Kidney epithelial cell (primary cell): Measurements from ENCODE around the gene HIGD1B. TPM values are rescaled to one million over a fixed set of nuclear protein-coding genes. Genes with fewer than 3 reads are reported as not detected.

Experiments
- DNase-seq: peaks from one replicate; pipeline ENCODE4 v3.0.0-alpha.2; 2010; ENCODE audit warnings: low read depth
- H3K27me3 ChIP-seq: 2 replicates; pipeline ENCODE4 v1.6.0; 2011; ENCODE audit warnings: low read length; ENCODE audit not compliant: control insufficient read depth, insufficient read depth
- H3K36me3 ChIP-seq: 2 replicates; pipeline ENCODE4 v1.5.1; 2011; ENCODE audit warnings: low read length; ENCODE audit not compliant: control insufficient read depth, insufficient read depth
- H3K4me3 ChIP-seq: 2 replicates; pipeline ENCODE4 v1.5.1; 2011; ENCODE audit warnings: low read depth, mild to moderate bottlenecking, control low read depth, low read length
- total RNA-seq: library from RNA; depleted of rRNA; stranded (reverse); fragments of >200 nt; gene quantifications from 2 replicates; pipeline ENCODE4 v1.2.3, GENCODE V29; 2015
- TF ChIP-seq, protein P1 (sequence below): IDR thresholded peaks from 2 replicates; pipeline ENCODE4 v1.5.1; 2011; ENCODE audit warnings: mild to moderate bottlenecking, moderate library complexity, low read length, control low read depth, inconsistent platforms; ENCODE audit not compliant: insufficient read depth, poor library complexity, severe bottlenecking

The HIGD1B gene
- total RNA-seq, 1 donor from 2014 or later, result not detected

DNA sequence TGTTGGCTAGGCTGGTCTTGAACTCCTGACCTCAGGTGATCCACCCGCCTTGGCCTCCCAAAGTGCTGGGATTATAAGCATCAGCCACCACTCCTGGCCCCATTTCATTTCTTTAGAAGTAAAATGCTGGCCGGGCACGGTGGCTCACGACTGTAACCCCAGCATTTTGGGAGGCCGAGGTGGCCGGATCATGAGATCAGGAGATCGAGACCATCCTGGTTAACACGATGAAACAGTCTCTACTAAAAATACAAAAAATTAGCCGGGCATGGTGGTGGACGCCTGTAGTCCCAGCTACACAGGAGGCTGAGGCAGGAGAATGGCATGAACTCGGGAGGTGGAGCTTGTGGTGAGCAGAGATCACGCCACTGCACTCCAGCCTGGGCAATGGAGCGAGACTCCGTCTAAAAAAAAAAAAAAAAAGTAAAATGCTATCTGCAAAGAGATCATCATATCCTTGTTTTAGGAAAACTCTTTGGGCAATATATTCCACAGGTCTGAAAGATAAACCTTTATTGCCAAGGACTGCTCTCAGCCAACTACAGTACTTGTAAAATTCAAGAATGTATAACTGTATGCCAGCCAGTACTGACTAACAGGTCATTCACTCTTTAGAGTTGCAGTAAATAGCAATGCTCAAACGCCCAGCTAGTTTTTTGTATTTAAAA lies 21.4 kb upstream of the HIGD1B start:
- Histone ChIP-seq H3K27me3 (no peaks in the 10 kb centered on the region), H3K36me3 (no peaks in the 10 kb centered on the region), H3K4me3 (no peak overlapping the region)
- no peak for DNase-seq
- TF ChIP-seq, protein P1, sequence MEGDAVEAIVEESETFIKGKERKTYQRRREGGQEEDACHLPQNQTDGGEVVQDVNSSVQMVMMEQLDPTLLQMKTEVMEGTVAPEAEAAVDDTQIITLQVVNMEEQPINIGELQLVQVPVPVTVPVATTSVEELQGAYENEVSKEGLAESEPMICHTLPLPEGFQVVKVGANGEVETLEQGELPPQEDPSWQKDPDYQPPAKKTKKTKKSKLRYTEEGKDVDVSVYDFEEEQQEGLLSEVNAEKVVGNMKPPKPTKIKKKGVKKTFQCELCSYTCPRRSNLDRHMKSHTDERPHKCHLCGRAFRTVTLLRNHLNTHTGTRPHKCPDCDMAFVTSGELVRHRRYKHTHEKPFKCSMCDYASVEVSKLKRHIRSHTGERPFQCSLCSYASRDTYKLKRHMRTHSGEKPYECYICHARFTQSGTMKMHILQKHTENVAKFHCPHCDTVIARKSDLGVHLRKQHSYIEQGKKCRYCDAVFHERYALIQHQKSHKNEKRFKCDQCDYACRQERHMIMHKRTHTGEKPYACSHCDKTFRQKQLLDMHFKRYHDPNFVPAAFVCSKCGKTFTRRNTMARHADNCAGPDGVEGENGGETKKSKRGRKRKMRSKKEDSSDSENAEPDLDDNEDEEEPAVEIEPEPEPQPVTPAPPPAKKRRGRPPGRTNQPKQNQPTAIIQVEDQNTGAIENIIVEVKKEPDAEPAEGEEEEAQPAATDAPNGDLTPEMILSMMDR, result no peak

DNA sequence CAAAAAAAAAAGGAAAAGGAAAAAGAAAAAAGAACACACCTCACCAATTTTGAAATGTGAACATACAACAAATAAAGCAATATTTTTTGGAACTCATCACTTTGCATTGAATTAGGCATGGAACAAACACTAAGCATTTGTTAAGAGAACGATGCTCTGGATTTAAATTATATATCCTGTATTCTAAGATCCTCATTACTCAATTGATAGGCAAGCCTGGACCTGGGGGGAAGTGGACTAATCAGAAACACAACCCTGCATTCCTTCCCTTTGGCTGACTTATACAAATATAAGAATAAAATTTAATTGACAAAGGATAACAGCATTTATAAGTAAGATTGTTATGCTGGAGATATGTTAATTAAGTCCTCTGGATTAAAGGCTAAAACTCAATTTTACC lies 19.8 kb upstream of the HIGD1B start:
- no peaks in the 10 kb centered on the region for H3K27me3 ChIP-seq
- no peaks in the 10 kb centered on the region for H3K36me3 ChIP-seq
- H3K4me3 ChIP-seq, result peak overlapping the region; percentile 63
- TF ChIP-seq, protein P1, result no peak
- DNase-seq, result no peak

DNA sequence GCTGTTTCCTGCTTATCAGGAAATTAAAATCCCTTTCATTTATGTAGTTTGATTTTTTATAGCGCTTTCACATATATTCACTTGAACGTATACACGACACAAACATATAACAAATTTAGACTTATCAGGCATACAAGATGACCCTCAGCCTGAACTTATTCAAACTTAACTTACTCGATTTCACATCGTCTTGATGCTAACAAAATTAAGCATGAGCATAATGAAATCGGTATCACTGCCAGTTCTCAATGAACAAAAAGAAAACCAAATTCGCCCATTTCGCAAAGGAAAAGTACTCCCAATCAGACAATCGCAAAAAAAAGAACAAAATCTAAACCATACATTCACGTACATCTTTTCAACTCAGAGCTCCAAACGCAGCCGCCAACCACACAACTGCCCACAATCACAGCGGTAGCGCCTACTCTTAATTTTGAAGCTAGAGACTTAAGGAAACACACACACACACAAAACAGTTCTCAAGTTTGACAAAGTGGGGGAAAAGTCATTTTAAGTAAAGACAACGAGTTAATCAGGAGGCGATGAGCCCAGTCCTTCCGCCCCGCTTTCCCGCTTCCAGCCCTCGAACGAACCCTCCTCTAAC lies 18.7 kb upstream of the HIGD1B start:
- TF ChIP-seq, protein P1, result no peak
- no peaks in the 10 kb centered on the region for H3K36me3 ChIP-seq
- peak overlapping the region; percentile 63 for H3K4me3 ChIP-seq
- DNase-seq, result no peak
- no peaks in the 10 kb centered on the region for H3K27me3 ChIP-seq

DNA sequence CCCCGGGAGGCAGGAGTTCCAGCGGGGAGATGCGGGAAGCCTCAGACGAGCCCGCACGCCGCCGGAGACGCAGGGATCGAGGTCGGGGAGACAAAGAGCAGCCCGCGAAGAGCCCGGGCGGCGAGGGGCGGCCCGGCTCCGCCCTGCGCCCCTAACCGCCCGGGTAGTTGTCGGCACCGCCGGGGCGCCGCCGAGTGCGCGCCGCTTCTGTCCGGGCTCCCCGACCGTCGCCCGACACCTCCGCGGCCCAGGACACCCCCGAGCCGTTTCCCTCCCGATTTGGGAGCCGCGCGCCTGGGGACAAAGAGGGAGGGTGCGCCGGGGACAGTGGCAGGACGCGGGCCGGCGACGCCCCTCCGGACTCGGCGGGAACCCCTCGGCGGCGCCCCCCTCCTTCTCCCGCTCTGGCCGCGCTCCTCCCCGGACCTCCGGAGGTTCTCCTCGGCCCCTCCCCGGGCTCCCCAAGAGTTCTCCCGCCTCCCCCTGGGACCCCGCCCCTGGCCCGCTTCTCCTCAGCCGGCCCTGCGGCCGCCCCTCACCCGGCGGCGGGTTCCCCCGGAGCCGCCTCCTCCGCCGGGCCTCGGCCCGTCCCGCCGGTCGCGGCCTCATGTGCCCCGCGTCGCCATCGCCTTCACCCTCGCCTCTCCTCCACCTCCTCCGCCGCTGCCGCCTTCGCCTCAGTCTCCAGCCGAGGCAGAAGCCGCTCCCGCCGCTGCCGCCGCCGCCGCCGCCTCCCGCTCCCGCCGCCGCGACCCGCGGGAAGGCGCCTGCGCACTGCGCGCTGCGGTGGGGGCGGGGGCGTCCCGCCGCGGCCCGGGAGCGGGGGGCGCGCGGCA lies 17.9 kb upstream of the HIGD1B start, which contains the start of gene GJC1:
TSS of gene GJC1 (minus strand) at position 765 of the 836 bp plus-strand sequence. CDS start 24,470 bp downstream, outside the sequence.
- H3K4me3 ChIP-seq, result peak within 1 kb of the TSS; percentile 63
- TF ChIP-seq, protein P1, result no peak
- no peak for DNase-seq
- no peaks in the 10 kb centered on the region for H3K36me3 ChIP-seq
- no peaks in the 10 kb centered on the region for H3K27me3 ChIP-seq

DNA sequence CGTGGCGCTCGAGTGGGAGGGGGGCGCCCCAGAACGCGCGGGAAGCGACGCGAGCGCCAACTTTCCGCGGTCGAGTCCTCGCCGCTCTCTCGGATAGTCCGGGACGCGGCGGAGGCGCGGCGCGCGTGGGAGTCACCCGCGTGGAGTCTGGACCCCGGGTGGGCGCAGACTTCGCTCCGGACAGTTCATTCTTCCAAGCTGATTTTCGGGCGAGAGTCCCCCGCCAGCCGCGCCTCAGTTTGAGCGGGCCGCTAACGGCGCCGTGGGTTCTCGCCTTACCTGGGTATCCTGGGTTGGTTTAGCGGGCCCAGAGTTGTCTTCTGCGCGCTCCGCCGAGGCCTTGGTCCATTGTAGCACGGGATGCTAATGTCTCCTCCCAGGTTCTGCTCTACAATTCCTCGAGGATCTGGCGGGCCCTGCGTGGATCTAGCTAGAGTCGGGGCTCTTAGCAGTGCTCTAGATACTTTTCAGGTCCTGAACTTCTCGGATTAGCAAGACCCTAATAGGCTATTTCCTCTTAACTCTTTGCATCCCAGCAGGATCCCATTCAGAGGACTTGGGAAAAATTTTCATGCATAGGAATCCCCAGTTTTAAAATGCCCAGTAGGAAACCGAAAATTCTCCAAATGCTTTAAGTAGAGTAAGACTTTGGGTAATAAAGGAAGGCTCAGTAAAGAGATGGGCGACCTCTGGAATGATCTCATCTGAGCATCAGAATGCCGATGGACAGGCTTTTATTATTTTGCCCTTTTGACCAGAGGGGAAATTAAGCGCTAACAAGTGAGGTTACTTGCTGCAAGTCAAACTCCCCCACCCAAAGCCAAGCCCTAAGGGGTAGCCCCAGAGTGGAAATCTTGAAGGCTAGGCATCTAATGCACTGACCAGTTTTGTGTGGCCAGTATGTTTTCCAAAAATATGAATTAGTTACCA lies 17.1 kb upstream of the HIGD1B start:
- DNase-seq, result no peak
- TF ChIP-seq, protein P1, result no peak
- peak overlapping the region; percentile 63 for H3K4me3 ChIP-seq
- H3K36me3 ChIP-seq, result no peaks in the 10 kb centered on the region
- H3K27me3 ChIP-seq, result no peaks in the 10 kb centered on the region
